Measurements from ENCODE around the gene TNNT3.

GRCh38 chr11:1878137-1879031 is 41.1 kb upstream of the TNNT3 start:
- TF ChIP-seq CTCF (conservative IDR thresholded peaks at IDR 0.05; ENCODE audit: low read depth, low read length), result no peak
- TF ChIP-seq EZH2 (IDR thresholded peaks at IDR 0.05; ENCODE audit: low read length, unreplicated experiment), result no peak
